HG03354 (cell line): Measurements from ENCODE around the gene BICRA.
"Not testable (repeated sequence)": the region's sequence is repeated elsewhere in the genome, so short reads cannot be mapped to it uniquely, and the experiment has no call there.

Experiments used
- ATAC-seq: cut with Tn5 transposase; IDR thresholded peaks from one replicate; pipeline ENCODE4 v1.9.1; 2021; ENCODE audit warnings: mild to moderate bottlenecking; ENCODE audit not compliant: unreplicated experiment, poor library complexity, severe bottlenecking

Gene BICRA

DNA sequence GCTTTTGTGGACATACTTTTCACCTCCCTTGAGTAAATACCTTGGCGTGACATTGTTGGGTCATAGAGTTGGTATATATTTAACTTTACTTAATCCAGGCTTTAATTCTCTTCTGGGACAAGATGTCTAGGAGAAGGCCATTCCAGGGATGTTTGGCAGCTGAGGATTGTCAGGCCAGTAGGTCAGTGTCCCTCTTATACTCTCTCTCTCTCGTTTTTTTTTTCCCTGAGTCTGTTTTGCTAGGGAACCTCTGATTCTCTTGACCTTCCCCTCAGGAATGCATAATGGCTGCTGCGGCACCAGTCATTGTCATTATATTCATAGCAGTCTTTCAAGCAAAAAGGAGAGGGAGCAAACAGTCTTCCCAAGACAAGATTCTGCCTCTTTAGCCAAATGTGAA, 48.8 kb downstream of the BICRA start:
- ATAC-seq, result no peak

DNA sequence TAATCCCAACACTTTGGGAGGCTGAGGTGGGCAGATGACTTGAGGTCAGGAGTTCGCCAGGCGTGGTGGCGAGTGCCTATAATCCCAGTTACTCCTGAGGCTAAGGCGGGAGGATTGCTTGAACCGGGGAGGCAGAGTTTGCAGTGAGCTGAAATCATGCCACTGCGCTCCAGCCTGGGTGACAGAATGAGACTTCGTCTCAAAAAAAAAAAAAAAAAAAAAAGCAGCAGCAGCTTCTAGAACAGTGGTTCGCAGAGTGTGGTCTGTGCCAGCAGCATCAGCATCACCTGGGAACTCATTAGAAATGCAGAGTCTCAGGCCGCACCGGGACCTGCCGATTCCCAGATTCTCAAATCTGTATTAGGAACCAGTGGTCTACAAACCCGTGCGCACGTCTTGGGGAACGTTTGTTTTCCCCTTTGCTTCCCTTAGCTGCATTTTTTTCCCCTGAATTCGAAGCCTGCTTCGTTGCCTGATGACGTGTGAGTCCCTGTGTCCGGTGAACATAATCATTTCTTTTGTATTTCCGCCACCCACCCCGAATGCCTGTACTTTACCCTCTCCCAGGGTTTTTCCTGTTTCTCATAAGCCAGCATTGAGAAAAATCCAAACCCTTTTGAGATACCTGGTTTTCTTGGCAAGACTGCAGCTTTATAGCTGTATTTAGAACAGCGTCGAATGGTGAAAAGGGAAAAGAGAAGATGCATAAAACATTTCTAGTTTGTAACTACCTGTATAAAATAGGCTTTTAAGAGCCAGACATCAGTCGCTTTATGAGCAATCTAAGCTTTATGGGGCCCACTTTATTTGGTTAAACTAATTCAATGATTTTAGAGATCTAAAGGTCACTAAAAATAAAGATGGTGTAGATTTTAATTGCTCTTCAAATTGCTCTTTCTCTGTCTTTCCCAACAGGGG, 49.8 kb downstream of the BICRA start:
- ATAC-seq, result no peak

- ATAC-seq, result no peak
Measured at GRCh38 chr19:47660435-47660832, 51.5 kb downstream of the BICRA start.

- no peak for ATAC-seq
Measured at GRCh38 chr19:47661161-47661560, 52.2 kb downstream of the BICRA start.

DNA sequence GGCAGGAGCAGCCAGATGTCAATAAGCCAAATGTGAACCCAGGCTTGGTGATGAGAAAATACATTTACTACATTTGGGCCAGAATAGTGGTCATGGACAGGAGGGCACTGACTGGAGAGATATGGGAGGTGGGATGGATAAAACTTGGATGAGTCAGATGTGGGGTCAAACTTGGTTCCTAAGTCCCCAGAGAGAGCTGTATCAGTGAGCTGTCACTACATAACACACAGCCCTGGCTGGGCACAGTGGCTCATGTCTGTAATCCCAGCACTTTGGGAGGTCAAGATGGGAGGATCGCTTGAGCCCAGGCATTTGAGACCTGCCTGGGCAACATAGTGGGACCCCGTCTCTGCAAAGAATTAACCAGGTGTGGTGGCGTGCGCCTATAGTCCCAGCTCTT, 52.7 kb downstream of the BICRA start:
- no peak for ATAC-seq

DNA sequence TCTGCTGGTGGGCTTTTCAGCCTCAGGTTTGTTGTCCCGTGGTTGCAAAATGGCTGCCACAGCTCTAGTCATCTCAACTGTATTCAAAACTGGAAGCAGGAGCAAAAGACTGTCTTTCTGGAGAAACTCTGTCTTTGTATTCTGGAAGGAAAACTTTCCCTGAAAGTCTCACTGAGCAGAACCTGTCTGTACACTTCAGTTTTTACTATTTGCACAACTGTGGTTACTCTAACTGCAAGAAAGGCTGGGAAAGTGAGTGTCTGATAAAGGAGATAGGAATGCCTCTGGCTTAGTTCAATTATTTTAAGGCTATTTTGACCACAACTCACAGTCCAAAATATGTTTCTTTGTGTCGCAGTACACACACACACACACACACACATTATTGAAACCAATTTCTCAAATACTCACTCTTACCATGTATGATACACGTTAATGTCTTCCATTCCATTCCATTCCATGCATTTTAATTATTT, 54.5 kb downstream of the BICRA start:
- ATAC-seq, result no peak

DNA sequence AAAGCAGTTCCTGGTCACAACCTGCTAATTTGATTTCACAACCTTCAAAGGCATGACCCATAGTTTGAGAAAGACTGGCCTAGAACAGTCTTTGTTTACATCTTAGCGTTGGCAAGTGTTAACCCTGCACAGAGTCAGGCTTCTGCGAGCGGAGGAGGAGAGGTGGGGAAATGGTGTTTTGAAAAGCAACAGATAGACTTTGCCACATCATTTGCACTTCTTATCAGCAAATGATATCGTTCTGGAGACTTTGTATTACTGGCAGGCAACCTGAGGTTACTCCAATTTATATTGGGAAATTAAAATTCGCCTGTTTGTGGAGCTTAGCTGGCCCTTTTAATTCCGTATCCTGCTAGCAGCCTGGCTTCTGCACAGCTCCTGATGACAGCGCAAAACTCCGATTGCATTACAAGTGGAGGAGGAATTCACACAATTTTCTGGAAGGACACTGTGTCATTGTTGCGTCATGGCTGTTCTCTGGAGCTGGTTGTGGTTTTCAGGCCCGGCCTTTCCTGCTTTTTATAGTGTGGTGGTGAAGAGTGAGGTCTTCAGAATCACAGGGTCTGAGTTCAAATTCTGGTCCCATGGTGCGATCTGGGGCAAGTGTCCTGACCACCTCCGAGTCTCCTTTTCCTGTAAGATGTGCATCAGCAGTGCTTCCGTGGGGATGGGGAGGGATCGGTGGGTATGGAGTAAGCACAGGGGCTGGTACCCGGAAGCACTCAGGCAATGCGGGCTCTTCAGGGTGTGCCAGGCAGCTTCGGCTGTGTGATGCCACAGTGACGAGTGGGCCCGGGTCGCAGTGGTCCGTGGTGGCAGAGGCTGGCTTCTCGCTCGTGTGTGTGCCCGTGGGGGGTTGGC, 55.2 kb downstream of the BICRA start:
- ATAC-seq, result no peak

DNA sequence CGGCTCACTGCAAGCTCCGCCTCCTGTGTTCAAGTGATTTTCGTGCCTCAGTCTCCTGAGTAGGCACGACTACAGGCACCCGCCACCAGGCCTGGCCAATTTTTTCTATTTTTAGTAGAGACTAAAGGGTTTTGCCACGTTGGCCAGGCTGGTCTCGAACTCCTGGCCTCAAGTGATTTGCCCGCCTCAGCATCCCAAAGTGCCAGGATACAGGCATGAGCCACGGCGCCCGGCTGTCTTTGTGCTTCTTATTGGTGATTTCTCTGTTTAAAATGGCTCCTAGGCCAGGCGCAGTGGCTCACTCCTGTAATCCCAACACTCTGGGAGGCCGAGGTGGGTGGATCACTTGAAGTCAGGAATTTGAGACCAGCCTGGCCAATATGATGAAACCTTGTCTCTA, 59.6 kb downstream of the BICRA start:
- not testable (repeated sequence) for ATAC-seq

GRCh38 chr19:47670736-47671135, 61.8 kb downstream of the BICRA start:
- ATAC-seq, result no peak

GRCh38 chr19:47671499-47671898, 62.6 kb downstream of the BICRA start:
- ATAC-seq, result no peak

GRCh38 chr19:47673426-47673825, 64.5 kb downstream of the BICRA start:
- ATAC-seq, result no peak

GRCh38 chr19:47674548-47674947, 65.6 kb downstream of the BICRA start:
- ATAC-seq, result no peak

GRCh38 chr19:47675271-47675670, 66.3 kb downstream of the BICRA start:
- no peak for ATAC-seq

DNA sequence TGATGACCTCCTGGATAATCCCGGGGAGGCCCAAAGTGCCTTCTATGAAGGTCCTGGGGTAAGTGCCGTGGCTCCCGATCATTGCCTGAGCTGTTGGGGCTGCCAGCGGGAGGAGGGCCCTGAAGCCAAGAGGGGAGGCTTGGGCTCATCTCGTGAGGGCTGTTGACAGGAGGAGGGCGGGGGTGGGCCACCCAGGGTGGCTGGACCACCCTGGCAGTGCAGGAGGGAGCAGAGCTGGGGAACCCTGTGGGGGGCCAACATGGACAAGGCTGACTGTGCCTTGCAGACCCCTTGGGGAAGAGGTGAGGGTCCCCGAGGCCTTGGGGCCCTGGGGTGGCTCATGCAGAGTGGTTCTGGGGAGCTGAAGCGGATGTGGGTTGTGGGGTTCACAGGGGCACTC, 66.9 kb downstream of the BICRA start:
- ATAC-seq, result no peak

DNA sequence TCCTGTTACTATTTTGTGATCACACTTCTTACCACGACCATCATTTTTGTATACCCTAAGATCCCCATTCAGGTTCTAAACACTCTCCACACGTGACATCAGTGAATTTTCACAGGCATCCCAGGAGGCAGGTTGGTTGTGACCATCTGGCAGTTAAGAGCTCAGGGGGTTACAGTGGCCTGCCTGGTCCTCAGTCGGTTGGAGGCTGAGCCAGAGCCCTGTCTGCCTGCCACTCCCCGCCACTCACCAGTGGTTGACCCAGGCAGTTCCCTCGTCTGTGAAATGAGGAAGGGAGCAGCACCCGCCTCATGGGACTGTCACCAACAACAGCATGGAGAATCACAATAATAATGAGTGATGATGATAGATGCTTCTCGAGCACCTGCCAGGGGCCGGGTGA, 67.9 kb downstream of the BICRA start:
- no peak for ATAC-seq

DNA sequence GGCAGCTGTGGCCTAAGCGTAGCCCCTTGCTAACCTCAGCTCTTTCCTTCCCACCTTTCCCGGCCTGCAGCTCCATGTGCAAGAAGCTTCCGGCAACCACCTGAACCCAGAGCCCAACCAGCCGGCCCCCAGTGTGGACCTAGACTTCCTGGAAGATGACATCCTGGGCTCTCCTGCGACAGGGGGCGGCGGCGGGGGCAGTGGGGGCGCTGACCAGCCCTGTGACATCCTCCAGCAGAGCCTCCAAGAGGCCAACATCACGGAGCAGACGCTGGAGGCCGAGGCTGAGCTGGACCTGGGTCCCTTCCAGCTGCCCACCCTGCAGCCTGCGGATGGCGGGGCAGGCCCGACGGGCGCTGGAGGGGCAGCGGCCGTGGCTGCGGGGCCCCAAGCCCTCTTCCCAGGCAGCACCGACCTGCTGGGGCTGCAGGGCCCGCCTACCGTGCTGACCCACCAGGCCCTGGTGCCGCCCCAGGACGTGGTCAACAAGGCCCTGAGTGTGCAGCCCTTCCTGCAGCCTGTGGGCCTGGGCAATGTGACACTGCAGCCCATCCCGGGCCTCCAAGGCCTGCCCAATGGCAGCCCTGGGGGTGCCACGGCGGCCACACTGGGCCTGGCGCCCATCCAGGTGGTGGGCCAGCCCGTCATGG, 70.4 kb downstream of the BICRA start:
- ATAC-seq, result no peak

DNA sequence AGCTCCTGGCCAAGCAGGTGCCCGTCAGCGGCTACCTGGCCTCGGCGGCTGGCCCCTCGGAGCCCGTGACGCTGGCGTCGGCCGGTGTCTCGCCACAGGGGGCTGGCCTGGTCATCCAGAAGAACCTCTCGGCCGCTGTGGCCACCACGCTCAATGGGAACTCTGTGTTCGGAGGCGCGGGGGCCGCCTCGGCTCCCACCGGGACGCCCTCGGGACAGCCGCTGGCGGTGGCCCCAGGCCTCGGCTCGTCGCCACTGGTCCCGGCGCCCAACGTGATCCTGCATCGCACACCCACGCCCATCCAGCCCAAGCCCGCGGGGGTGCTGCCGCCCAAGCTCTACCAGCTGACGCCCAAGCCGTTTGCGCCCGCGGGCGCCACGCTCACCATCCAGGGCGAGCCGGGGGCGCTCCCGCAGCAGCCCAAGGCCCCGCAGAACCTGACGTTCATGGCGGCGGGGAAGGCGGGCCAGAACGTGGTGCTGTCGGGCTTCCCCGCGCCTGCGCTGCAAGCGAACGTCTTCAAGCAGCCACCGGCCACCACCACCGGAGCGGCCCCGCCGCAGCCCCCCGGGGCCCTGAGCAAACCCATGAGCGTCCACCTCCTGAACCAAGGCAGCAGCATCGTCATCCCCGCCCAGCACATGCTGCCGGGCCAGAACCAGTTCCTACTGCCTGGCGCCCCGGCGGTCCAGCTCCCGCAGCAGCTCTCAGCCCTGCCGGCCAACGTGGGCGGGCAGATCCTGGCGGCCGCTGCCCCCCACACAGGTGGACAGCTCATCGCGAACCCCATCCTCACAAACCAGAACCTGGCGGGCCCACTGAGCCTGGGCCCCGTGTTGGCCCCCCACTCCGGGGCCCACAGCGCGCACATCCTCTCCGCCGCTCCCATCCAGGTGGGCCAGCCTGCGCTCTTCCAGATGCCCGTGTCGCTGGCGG, 71.3 kb downstream of the BICRA start:
- no peak for ATAC-seq

DNA sequence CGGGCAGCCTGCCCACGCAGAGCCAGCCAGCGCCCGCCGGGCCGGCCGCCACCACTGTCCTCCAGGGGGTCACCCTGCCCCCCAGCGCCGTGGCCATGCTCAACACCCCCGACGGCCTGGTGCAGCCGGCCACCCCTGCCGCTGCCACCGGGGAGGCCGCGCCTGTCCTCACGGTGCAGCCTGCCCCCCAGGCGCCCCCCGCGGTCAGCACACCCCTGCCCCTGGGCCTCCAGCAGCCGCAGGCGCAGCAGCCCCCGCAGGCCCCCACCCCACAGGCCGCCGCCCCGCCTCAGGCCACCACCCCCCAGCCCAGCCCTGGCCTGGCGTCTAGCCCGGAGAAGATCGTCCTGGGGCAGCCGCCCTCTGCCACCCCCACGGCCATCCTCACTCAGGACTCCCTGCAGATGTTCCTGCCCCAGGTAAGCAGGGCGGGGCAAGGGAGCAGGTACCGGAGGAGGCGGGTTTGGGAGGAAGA, 72.0 kb downstream of the BICRA start:
- ATAC-seq, result no peak

- ATAC-seq, result no peak
Measured at GRCh38 chr19:47681388-47681787, 72.5 kb downstream of the BICRA start.
